ENCODE measurements around the gene OR51V1. TPM values are rescaled to one million over a fixed set of nuclear protein-coding genes. Genes with fewer than 3 reads are reported as not detected.

Gene OR51V1, protein sequence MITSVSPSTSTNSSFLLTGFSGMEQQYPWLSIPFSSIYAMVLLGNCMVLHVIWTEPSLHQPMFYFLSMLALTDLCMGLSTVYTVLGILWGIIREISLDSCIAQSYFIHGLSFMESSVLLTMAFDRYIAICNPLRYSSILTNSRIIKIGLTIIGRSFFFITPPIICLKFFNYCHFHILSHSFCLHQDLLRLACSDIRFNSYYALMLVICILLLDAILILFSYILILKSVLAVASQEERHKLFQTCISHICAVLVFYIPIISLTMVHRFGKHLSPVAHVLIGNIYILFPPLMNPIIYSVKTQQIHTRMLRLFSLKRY
- not detected in 5 replicates for total RNA-seq (2022; extraction: Qiagen RNA extraction; ENCODE audit: low read depth)

GRCh38 chr11:5200582-5200981, at the start of gene OR51V1:
TSS of gene OR51V1 (minus strand) at chr11:5200682. CDS start at chr11:5200682, 0 bp downstream.

DNA sequence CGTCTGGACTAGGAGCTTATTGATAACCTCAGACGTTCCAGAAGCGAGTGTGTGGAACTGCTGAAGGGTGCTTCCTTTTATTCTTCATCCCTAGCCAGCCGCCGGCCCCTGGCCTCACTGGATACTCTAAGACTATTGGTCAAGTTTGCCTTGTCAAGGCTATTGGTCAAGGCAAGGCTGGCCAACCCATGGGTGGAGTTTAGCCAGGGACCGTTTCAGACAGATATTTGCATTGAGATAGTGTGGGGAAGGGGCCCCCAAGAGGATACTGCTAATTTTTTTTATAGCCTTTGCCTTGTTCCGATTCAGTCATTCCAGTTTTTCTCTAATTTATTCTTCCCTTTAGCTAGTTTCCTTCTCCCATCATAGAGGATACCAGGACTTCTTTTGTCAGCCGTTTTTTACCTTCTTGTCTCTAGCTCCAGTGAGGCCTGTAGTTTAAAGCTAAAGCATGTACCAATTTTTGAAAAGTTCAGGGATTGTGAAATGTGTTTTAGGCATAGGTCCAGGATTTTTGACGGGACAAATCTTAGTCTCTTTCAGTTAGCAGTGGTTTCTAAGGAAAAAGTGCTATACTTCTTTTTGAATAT, 49.4 kb upstream of the OR51V1 start, which contains the start of gene HBG1:
Gene HBG1 (minus strand): TSS at position 51 of the 590 bp plus-strand sequence. CDS start 53 bp downstream, outside the sequence.

GRCh38 chr11:5234381-5234834, 33.9 kb upstream of the OR51V1 start, which contains the start of gene HBD:
TSS of gene HBD (minus strand) at chr11:5234483. CDS start at chr11:5234433, 50 bp downstream.

DNA sequence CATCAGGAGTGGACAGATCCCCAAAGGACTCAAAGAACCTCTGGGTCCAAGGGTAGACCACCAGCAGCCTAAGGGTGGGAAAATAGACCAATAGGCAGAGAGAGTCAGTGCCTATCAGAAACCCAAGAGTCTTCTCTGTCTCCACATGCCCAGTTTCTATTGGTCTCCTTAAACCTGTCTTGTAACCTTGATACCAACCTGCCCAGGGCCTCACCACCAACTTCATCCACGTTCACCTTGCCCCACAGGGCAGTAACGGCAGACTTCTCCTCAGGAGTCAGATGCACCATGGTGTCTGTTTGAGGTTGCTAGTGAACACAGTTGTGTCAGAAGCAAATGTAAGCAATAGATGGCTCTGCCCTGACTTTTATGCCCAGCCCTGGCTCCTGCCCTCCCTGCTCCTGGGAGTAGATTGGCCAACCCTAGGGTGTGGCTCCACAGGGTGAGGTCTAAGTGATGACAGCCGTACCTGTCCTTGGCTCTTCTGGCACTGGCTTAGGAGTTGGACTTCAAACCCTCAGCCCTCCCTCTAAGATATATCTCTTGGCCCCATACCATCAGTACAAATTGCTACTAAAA, 26.3 kb upstream of the OR51V1 start, which contains the start of gene HBB:
Gene HBB (minus strand): TSS at position 340 of the 579 bp plus-strand sequence. CDS start 50 bp downstream, at position 290.

GRCh38 chr11:5154657-5155056, 45.8 kb downstream of the OR51V1 start, which contains the start of gene OR52A1:
TSS of gene OR52A1 (minus strand) at chr11:5154757. CDS start at chr11:5152369, 2,388 bp downstream.

Other genes starting within 250 kb of the OR51V1 start
- not detected in 5 replicates for gene OR51A2, start 245.0 kb downstream of the OR51V1 start, total RNA-seq (2022; extraction: Qiagen RNA extraction; ENCODE audit: low read depth)
- gene OR51L1, start 205.8 kb downstream of the OR51V1 start, total RNA-seq (2022; extraction: Qiagen RNA extraction; ENCODE audit: low read depth), result not detected in 5 replicates
- gene OR52J3, start 154.2 kb downstream of the OR51V1 start, total RNA-seq (2022; extraction: Qiagen RNA extraction; ENCODE audit: low read depth), result not detected in 5 replicates
- not detected in 5 replicates for gene OR52E2, start 141.1 kb downstream of the OR51V1 start, total RNA-seq (2022; extraction: Qiagen RNA extraction; ENCODE audit: low read depth)
- not detected in 5 replicates for gene OR52E1, start 131.1 kb downstream of the OR51V1 start, total RNA-seq (2022; extraction: Qiagen RNA extraction; ENCODE audit: low read depth)
- not detected in 5 replicates for gene OR52A5, start 62.3 kb downstream of the OR51V1 start, total RNA-seq (2022; extraction: Qiagen RNA extraction; ENCODE audit: low read depth)
- gene OR52A1, start 45.9 kb downstream of the OR51V1 start, total RNA-seq (2022; extraction: Qiagen RNA extraction; ENCODE audit: low read depth), result not detected in 5 replicates
- gene HBB, start 26.4 kb upstream of the OR51V1 start, total RNA-seq (2022; extraction: Qiagen RNA extraction; ENCODE audit: low read depth), result not detected in 5 replicates
- gene HBD, start 33.8 kb upstream of the OR51V1 start, total RNA-seq (2022; extraction: Qiagen RNA extraction; ENCODE audit: low read depth), result not detected in 5 replicates
- not detected in 5 replicates for gene HBG1, start 49.2 kb upstream of the OR51V1 start, total RNA-seq (2022; extraction: Qiagen RNA extraction; ENCODE audit: low read depth)
- gene HBG2, start 54.1 kb upstream of the OR51V1 start, total RNA-seq (2022; extraction: Qiagen RNA extraction; ENCODE audit: low read depth), result not detected in 5 replicates
- 0.53 TPM in 1 of 5 replicates, not detected in the others for gene HBE1, start 69.3 kb upstream of the OR51V1 start, total RNA-seq (2022; extraction: Qiagen RNA extraction; ENCODE audit: low read depth)
- gene OR51B4, start 101.3 kb upstream of the OR51V1 start, total RNA-seq (2022; extraction: Qiagen RNA extraction; ENCODE audit: low read depth), result not detected in 5 replicates
- not detected in 5 replicates for gene OR51B2, start 123.6 kb upstream of the OR51V1 start, total RNA-seq (2022; extraction: Qiagen RNA extraction; ENCODE audit: low read depth)
- 0.47 TPM in 1 of 5 replicates, not detected in the others for gene OR51B5, start 142.8 kb upstream of the OR51V1 start, total RNA-seq (2022; extraction: Qiagen RNA extraction; ENCODE audit: low read depth)
- gene OR51B6, start 150.8 kb upstream of the OR51V1 start, total RNA-seq (2022; extraction: Qiagen RNA extraction; ENCODE audit: low read depth), result not detected in 5 replicates
- not detected in 5 replicates for gene OR51M1, start 183.1 kb upstream of the OR51V1 start, total RNA-seq (2022; extraction: Qiagen RNA extraction; ENCODE audit: low read depth)
- gene OR51Q1, start 221.4 kb upstream of the OR51V1 start, total RNA-seq (2022; extraction: Qiagen RNA extraction; ENCODE audit: low read depth), result not detected in 5 replicates
- not detected in 5 replicates for gene OR51I1, start 240.8 kb upstream of the OR51V1 start, total RNA-seq (2022; extraction: Qiagen RNA extraction; ENCODE audit: low read depth)
- not detected in 5 replicates for gene OR51I2, start 248.6 kb upstream of the OR51V1 start, total RNA-seq (2022; extraction: Qiagen RNA extraction; ENCODE audit: low read depth)